LHCN-M2 (cell line): Measurements from ENCODE around the gene MYO3B. TPM values are rescaled to one million over a fixed set of nuclear protein-coding genes. Genes with fewer than 3 reads are reported as not detected.
A peak's percentile ranks its signal among the peaks of the same experiment; 100 is the strongest.

ENCODE experiments used
- DNase-seq: peaks from one replicate; pipeline ENCODE4 v3.0.0-alpha.2; 2012; ENCODE audit warnings: low read depth
- total RNA-seq: library from RNA; depleted of rRNA; stranded (reverse); fragments of >200 nt; gene quantifications from 2 replicates; pipeline ENCODE4 v1.2.3, GENCODE V29; 2014

MYO3B gene
- total RNA-seq, 1 experiment from 2014 or later = 0.06 TPM

GRCh38 chr2:170681311-170681710 is 503.4 kb downstream of the MYO3B start:
- DNase-seq = no peak

GRCh38 chr2:170685591-170685990 is 507.6 kb downstream of the MYO3B start:
- DNase-seq = no peak

GRCh38 chr2:170689481-170689880 is 511.5 kb downstream of the MYO3B start:
- no peak for DNase-seq

- no peak for DNase-seq
These were observed 512.7 kb downstream of the MYO3B start for GRCh38 chr2:170690640-170691039.

- no peak for DNase-seq
These were observed 516.4 kb downstream of the MYO3B start for GRCh38 chr2:170694316-170694715.

DNA sequence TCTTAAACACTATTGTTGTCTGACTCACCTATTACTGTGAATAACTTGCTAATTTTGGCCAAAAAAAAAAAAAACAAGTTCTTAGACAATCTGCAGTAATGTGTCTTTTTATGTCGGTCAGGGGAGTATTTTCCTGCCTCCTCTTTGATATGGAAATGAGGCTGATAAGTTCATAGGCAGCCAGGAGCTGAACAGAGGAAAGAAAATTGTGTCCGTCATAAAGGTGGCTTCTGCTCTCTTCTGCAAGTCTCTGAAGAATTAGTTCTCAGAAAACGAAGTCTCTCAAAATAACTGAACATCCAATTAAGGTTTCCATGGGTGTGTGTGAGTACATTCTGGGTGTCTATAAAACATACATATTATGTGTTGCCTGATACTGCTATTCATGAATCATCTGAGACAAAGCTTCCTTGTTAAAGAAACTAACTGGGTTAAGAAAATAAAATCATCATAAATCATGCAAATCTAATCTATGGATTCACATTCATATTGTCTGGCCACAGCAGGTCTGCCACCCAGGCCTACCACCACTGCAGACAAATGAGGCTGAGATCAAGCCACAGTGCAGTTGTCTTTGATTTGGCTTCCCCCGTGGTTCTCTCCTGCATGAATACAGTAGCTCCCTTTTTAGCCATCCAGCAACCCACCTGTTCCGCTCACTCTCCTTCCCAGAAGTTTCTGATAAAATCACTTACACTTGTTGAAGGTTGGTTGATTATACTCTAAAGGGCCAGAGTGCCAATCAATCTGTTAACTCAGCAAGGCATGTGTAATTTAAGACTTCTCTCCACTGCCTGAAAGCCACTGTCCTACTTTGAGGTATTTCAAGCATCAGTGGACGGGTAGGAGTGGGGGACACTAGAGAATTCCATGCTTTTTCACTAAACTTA is 517.8 kb downstream of the MYO3B start:
- peak; percentile 13 for DNase-seq

DNA sequence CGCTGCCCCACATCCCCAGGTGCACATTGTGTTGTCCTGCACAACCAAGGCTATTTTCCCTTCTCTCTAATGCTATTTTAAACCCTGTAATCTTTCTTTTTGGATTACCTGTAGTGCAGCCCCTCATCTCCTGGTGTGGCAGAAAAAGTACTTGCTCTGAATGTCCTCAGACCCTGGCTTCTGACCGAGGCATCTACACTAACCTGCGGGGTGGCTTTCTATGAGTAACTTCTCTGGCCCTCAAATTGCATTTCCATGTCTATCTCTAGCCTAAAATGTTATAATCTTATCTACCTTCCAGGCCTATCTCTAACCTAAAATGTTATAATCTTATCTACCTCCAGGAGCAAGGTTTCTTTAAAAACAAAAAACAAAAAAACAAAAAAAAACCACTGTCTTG is 519.0 kb downstream of the MYO3B start:
- DNase-seq = no peak

GRCh38 chr2:170701011-170701410 is 523.1 kb downstream of the MYO3B start:
- no peak for DNase-seq

DNA sequence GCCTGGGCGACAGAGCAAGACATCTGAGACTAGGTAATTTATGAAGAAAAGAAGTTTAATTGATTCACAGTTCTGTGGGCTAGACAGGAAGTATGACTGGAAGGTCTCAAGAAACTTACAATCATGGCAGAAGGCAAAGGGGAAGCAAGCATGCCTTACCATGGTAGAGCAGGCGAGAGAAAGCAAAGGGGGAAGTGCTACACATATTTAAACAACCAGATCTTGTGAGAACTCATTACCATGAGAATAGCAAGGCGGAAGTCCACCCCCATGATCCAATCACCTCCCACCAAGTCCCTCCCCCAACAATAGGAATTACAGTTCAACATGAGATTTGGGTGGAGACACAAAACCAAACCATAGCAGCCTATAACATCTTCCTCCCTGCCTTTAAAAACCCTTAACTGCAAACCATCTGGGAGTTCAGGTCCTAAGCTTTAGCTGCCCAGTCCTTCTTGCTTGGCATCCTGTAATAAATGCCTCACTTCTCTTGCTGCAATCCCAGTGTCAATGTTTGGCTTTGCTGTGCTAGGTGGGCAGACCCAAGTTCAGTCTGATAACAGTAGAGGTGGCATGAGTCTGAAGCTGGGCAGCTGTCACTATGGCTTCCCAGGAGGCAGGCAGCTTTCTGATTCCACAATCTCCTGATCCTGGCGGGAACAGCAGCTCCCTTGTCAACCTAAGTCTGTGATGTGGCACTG is 526.0 kb downstream of the MYO3B start:
- no peak for DNase-seq
